MM.1S (cell line): ENCODE data around the gene PRKG1.

Experiments
- DNase-seq: peaks from one replicate; pipeline ENCODE4 v3.0.0-alpha.2; 2015
- H2AFZ ChIP-seq: fragments of 300-600 bp; sonication (generic); 2 replicates; pipeline ENCODE4 v1.6.0; 2016; ENCODE audit warnings: antibody characterized with exemption, low read length
- H3F3A ChIP-seq: fragments of 300-600 bp; sonication (generic); 2 replicates; pipeline ENCODE4 v1.6.1; 2016; ENCODE audit warnings: mild to moderate bottlenecking, antibody characterized with exemption, low read length, moderate library complexity, mixed read lengths; ENCODE audit not compliant: insufficient read depth
- H3K27ac ChIP-seq: fragments of 300-600 bp; sonication (generic); 2 replicates; pipeline ENCODE4 v1.5.1; 2016; ENCODE audit warnings: mild to moderate bottlenecking, low read length
- H3K27me3 ChIP-seq: fragments of 300-600 bp; sonication (generic); replicated peaks from 2 replicates; pipeline ENCODE4 v1.6.0; 2016; ENCODE audit warnings: low read length; ENCODE audit not compliant: insufficient read depth
- H3K36me3 ChIP-seq: fragments of 300-600 bp; sonication (generic); replicated peaks from 2 replicates; pipeline ENCODE4 v1.6.1; 2016; ENCODE audit warnings: mild to moderate bottlenecking, low read length, mixed read lengths; ENCODE audit not compliant: insufficient read depth
- H3K4me1 ChIP-seq: fragments of 300-600 bp; sonication (generic); 2 replicates; pipeline ENCODE4 v1.6.1; 2016; ENCODE audit warnings: low read length, mixed read lengths
- H3K4me2 ChIP-seq: fragments of 300-600 bp; sonication (generic); 2 replicates; pipeline ENCODE4 v1.6.0; 2016; ENCODE audit warnings: low read depth, low read length
- H3K4me3 ChIP-seq: fragments of 300-600 bp; sonication (generic); 2 replicates; pipeline ENCODE4 v1.5.1; 2016; ENCODE audit warnings: low read length, mixed read lengths
- H3K79me2 ChIP-seq: fragments of 300-600 bp; sonication (generic); 2 replicates; pipeline ENCODE4 v1.6.1; 2016; ENCODE audit warnings: mixed run types, low read length, mixed read lengths
- H3K9ac ChIP-seq: fragments of 300-600 bp; sonication (generic); 2 replicates; pipeline ENCODE4 v1.6.1; 2016; ENCODE audit warnings: low read length, mixed read lengths
- H3K9me2 ChIP-seq: fragments of 300-600 bp; sonication (generic); replicated peaks from 2 replicates; pipeline ENCODE4 v1.6.1; 2016; ENCODE audit warnings: mild to moderate bottlenecking, low read length, mixed read lengths; ENCODE audit not compliant: insufficient read depth
- H3K9me3 ChIP-seq: fragments of 300-600 bp; sonication (generic); replicated peaks from 2 replicates; pipeline ENCODE4 v1.6.1; 2016; ENCODE audit warnings: mild to moderate bottlenecking, low read length, mixed read lengths; ENCODE audit not compliant: insufficient read depth
- H4K20me1 ChIP-seq: fragments of 300-600 bp; sonication (generic); 2 replicates; pipeline ENCODE4 v1.6.1; 2016; ENCODE audit warnings: mild to moderate bottlenecking, low read length, moderate library complexity, mixed read lengths; ENCODE audit not compliant: insufficient read depth
- CTCF ChIP-seq: fragments of 300-600 bp; sonication (generic); IDR thresholded peaks from 2 replicates; pipeline ENCODE4 v1.5.1; 2016; ENCODE audit warnings: antibody characterized with exemption, low read length, mixed read lengths
- EZH2 ChIP-seq: fragments of 300-600 bp; sonication (generic); optimal IDR thresholded peaks from 2 replicates; pipeline ENCODE3; 2017; ENCODE audit warnings: low read depth, mild to moderate bottlenecking, antibody characterized with exemption, low read length, mixed read lengths
- EZH2phosphoT487 ChIP-seq: fragments of 300-600 bp; sonication (generic); IDR thresholded peaks from 2 replicates; pipeline ENCODE4 v1.6.1; 2018; ENCODE audit warnings: antibody characterized with exemption, low read length

Gene PRKG1

GRCh38 chr10:52121688-52122087 is 1047.4 kb downstream of the PRKG1 start:
- H3K9me3 ChIP-seq: no peaks in the 10 kb centered on the region
- no peak overlapping the region for H3K9ac ChIP-seq
- no peaks in the 10 kb centered on the region for H3K9me2 ChIP-seq
- H3F3A ChIP-seq: no peaks in the 10 kb centered on the region
- H3K27me3 ChIP-seq: no peaks in the 10 kb centered on the region
- H3K27ac ChIP-seq: no peak overlapping the region
- no peaks in the 10 kb centered on the region for H3K4me1 ChIP-seq
- DNase-seq: no peak
- H3K36me3 ChIP-seq: no peaks in the 10 kb centered on the region
- no peak overlapping the region for H2AFZ ChIP-seq
- H4K20me1 ChIP-seq: no peaks in the 10 kb centered on the region
- H3K79me2 ChIP-seq: no peaks in the 10 kb centered on the region
- TF ChIP-seq EZH2: no peak
- TF ChIP-seq EZH2phosphoT487: no peak
- no peak for TF ChIP-seq CTCF
- H3K4me2 ChIP-seq: no peak overlapping the region
- H3K4me3 ChIP-seq: no peak overlapping the region

GRCh38 chr10:52128056-52128683 is 1053.9 kb downstream of the PRKG1 start:
- no peaks in the 10 kb centered on the region for H3K9me2 ChIP-seq
- H4K20me1 ChIP-seq: no peaks in the 10 kb centered on the region
- no peak for TF ChIP-seq EZH2phosphoT487
- no peak for TF ChIP-seq CTCF
- no peak overlapping the region for H2AFZ ChIP-seq
- no peaks in the 10 kb centered on the region for H3F3A ChIP-seq
- no peak overlapping the region for H3K4me3 ChIP-seq
- H3K4me1 ChIP-seq: no peaks in the 10 kb centered on the region
- H3K79me2 ChIP-seq: no peaks in the 10 kb centered on the region
- H3K9me3 ChIP-seq: no peaks in the 10 kb centered on the region
- H3K36me3 ChIP-seq: no peaks in the 10 kb centered on the region
- no peak for DNase-seq
- H3K4me2 ChIP-seq: no peak overlapping the region
- H3K9ac ChIP-seq: no peak overlapping the region
- H3K27ac ChIP-seq: no peak overlapping the region
- no peaks in the 10 kb centered on the region for H3K27me3 ChIP-seq

GRCh38 chr10:52129410-52130178 is 1055.3 kb downstream of the PRKG1 start:
- Histone ChIP-seq H3K4me2 (no peak overlapping the region), H3K27me3 (no peaks in the 10 kb centered on the region), H3K4me3 (no peak overlapping the region), H2AFZ (no peak overlapping the region), H4K20me1 (no peaks in the 10 kb centered on the region), H3K9me3 (no peaks in the 10 kb centered on the region), H3K36me3 (no peaks in the 10 kb centered on the region), H3K4me1 (no peaks in the 10 kb centered on the region), H3K79me2 (no peaks in the 10 kb centered on the region), H3F3A (no peaks in the 10 kb centered on the region), H3K9ac (no peak overlapping the region), H3K9me2 (no peaks in the 10 kb centered on the region), H3K27ac (no peak overlapping the region)
- no peak for DNase-seq
- TF ChIP-seq CTCF (no peak), EZH2phosphoT487 (no peak), EZH2 (no peak)
